HG03103 (cell line): Measurements from ENCODE around the gene L3MBTL4.
A peak's percentile ranks its signal among the peaks of the same experiment; 100 is the strongest.

Experiments used
- ATAC-seq: cut with Tn5 transposase; IDR thresholded peaks from one replicate; pipeline ENCODE4 v1.9.1; 2021; ENCODE audit warnings: low read depth; ENCODE audit not compliant: unreplicated experiment

L3MBTL4 gene

GRCh38 chr18:5974696-5975095 is 440.0 kb downstream of the L3MBTL4 start:
- no peak for ATAC-seq

GRCh38 chr18:5973099-5973498 is 441.6 kb downstream of the L3MBTL4 start:
- no peak for ATAC-seq

GRCh38 chr18:5972298-5972697 is 442.4 kb downstream of the L3MBTL4 start:
- peak; percentile 35 for ATAC-seq

GRCh38 chr18:5969989-5970403 is 444.7 kb downstream of the L3MBTL4 start:
- no peak for ATAC-seq

GRCh38 chr18:5969355-5969988 is 445.2 kb downstream of the L3MBTL4 start:
- ATAC-seq = no peak

GRCh38 chr18:5967666-5968065 is 447.0 kb downstream of the L3MBTL4 start:
- ATAC-seq = no peak

- ATAC-seq = no peak
Observed at GRCh38 chr18:5967007-5967406, 447.7 kb downstream of the L3MBTL4 start.

- no peak for ATAC-seq
Observed at GRCh38 chr18:5966514-5966913, 448.2 kb downstream of the L3MBTL4 start.

GRCh38 chr18:5964996-5965395 is 449.7 kb downstream of the L3MBTL4 start:
- no peak for ATAC-seq

- no peak for ATAC-seq
Observed at GRCh38 chr18:5964596-5964995, 450.1 kb downstream of the L3MBTL4 start.

- no peak for ATAC-seq
Observed at GRCh38 chr18:5964108-5964507, 450.6 kb downstream of the L3MBTL4 start.

GRCh38 chr18:5963267-5963666 is 451.4 kb downstream of the L3MBTL4 start:
- no peak for ATAC-seq

- no peak for ATAC-seq
Observed at GRCh38 chr18:5962362-5962761, 452.3 kb downstream of the L3MBTL4 start.

- ATAC-seq = no peak
Observed at GRCh38 chr18:5961828-5962150, 452.9 kb downstream of the L3MBTL4 start.

GRCh38 chr18:5961097-5961827 is 453.4 kb downstream of the L3MBTL4 start:
- ATAC-seq = no peak

GRCh38 chr18:5958822-5959221 is 455.9 kb downstream of the L3MBTL4 start:
- ATAC-seq = no peak

GRCh38 chr18:5955861-5956260 is 458.9 kb downstream of the L3MBTL4 start:
- no peak for ATAC-seq

GRCh38 chr18:5951515-5952091 is 463.1 kb downstream of the L3MBTL4 start:
- ATAC-seq = no peak

- ATAC-seq = no peak
Observed at GRCh38 chr18:5948781-5949180, 465.9 kb downstream of the L3MBTL4 start.

- ATAC-seq = no peak
Observed at GRCh38 chr18:5948237-5948636, 466.5 kb downstream of the L3MBTL4 start.

- no peak for ATAC-seq
Observed at GRCh38 chr18:5944448-5944847, 470.3 kb downstream of the L3MBTL4 start.

- no peak for ATAC-seq
Observed at GRCh38 chr18:5943514-5943913, 471.2 kb downstream of the L3MBTL4 start.
